Stimulated activated effector memory CD8-positive, alpha-beta T cell treated with anti-CD3 and anti-CD28 coated beads, Interleukin-12 subunit alpha, Interleukin-12 subunit beta, amount 100 ng/mL, for 72 hours (primary cell): ENCODE data around the gene CEP152.

Experiments
- ATAC-seq: fragments of 150-1000 bp; cut with Tn5 transposase; 2 replicates; pipeline ENCODE4 v1.10.0; 2021
- DNase-seq, 2 donors: peaks; one replicate each; pipeline ENCODE4 v3.0.0; 2021 to 2022; ENCODE audit warnings: low spot score in 2 of 2
- H3K27ac Mint-ChIP-seq: one replicate; pipeline ENCODE4 v1.8.0; 2022; ENCODE audit warnings: mild to moderate bottlenecking, mixed read lengths
- H3K36me3 Mint-ChIP-seq: one replicate; pipeline ENCODE4 v1.8.0; 2022; ENCODE audit warnings: mild to moderate bottlenecking, mixed read lengths
- H3K4me1 Mint-ChIP-seq: one replicate; pipeline ENCODE4 v1.8.0; 2022; ENCODE audit warnings: mixed read lengths
- H3K4me3 Mint-ChIP-seq: one replicate; pipeline ENCODE4 v1.8.0; 2022; ENCODE audit warnings: mild to moderate bottlenecking, mixed read lengths
- H3K9me3 Mint-ChIP-seq: one replicate; pipeline ENCODE4 v1.8.0; 2022; ENCODE audit warnings: mixed read lengths

CEP152 gene

DNA sequence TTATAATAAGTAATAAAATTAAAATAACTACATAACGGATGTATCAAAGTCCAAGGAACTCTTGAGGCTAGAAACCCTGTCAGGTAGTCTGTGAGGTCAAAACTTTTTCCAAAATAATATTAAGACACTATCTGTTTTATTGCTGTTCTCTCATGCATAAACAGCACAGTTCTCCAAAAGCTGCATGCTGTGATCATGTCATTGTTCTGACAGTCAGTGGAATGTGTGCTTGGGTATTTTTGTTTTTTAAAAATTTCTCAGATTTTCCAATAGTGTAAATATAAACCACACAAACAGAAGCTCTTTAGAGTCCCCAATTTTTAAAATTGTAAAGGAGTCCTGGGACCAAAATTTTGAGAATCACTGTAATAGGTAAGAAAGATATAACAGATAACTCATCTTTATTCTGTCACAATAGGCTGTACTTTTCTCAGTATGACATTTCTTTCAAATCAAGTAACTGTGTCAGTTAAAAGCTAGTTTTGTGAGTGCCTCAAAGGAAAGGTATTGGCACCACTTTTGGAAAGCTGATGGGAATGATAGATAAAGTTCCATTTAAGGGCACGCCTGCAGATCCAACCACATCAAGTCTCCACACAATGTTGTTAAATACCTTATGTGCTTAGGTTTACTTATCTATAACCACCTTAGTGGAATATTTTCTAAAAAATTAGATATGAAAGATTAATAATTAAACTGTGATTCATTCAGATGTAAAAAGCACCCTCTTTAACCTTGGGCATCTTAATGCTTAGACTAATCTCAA lies 49.3 kb downstream of the CEP152 start:
- Mint-ChIP-seq H3K27ac (no peak overlapping the region), H3K9me3 (no peaks in the 10 kb centered on the region), H3K4me3 (no peak overlapping the region), H3K36me3 (peaks cover 66% of the 10 kb centered on the region), H3K4me1 (no peaks in the 10 kb centered on the region)
- DNase-seq: no peak
- ATAC-seq: no peak

GRCh38 chr15:48759921-48760320 lies 50.9 kb downstream of the CEP152 start:
- Mint-ChIP-seq H3K27ac (no peak overlapping the region), H3K36me3 (peaks cover 67% of the 10 kb centered on the region), H3K9me3 (no peaks in the 10 kb centered on the region), H3K4me3 (no peak overlapping the region), H3K4me1 (no peaks in the 10 kb centered on the region)
- no peak for DNase-seq
- ATAC-seq: no peak

DNA sequence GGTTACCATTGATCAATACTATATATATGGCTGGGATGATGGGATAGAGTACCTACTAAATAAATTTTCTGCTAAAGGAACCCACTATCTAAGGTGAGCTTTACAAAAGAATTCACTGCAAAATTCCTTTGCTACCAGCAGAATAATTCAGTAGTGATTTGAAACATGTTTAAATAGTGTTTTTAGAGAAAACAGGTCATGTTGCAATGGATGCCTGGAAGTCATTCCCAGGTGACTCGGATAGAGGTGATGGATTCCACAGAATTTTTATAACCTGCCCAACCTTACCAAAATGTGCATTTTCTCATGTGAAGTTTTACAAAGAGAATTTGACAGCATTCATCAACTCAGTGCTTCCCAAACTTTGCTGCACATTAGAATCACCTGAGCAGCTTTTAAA lies 53.2 kb downstream of the CEP152 start:
- Mint-ChIP-seq H3K4me3 (no peak overlapping the region), H3K27ac (no peak overlapping the region), H3K9me3 (no peaks in the 10 kb centered on the region), H3K4me1 (no peaks in the 10 kb centered on the region), H3K36me3 (peaks cover 55% of the 10 kb centered on the region)
- ATAC-seq (no peak), DNase-seq (no peak)

GRCh38 chr15:48754011-48754410 lies 56.9 kb downstream of the CEP152 start:
- ATAC-seq (no peak), DNase-seq (no peak)
- Mint-ChIP-seq H3K27ac (no peak overlapping the region), H3K4me1 (no peaks in the 10 kb centered on the region), H3K36me3 (peaks cover 54% of the 10 kb centered on the region), H3K9me3 (no peaks in the 10 kb centered on the region), H3K4me3 (no peak overlapping the region)

DNA sequence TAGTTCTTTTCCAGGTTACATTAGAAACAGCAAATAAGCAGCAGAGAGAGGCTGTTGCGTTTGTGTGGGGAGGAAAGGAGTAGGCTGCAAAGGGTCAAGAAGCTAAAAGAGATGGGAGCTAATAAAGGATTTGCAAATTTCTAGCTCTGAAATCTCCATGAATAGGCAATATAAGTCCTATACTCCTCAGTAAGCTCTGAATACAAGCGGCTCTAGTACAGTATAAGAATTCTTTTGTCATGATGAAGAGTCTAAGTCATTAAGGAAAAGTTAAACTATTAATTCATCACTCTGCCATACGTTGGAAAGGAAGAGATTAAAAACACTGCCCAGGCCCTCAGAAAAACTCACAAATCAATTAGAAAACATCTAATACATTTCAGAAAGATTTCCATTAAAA lies 59.3 kb downstream of the CEP152 start:
- no peaks in the 10 kb centered on the region for H3K4me1 Mint-ChIP-seq
- DNase-seq: no peak
- peaks cover 64% of the 10 kb centered on the region for H3K36me3 Mint-ChIP-seq
- H3K4me3 Mint-ChIP-seq: no peak overlapping the region
- no peaks in the 10 kb centered on the region for H3K9me3 Mint-ChIP-seq
- ATAC-seq: no peak
- H3K27ac Mint-ChIP-seq: no peak overlapping the region

GRCh38 chr15:48748535-48748934 lies 62.3 kb downstream of the CEP152 start:
- H3K4me3 Mint-ChIP-seq: no peak overlapping the region
- no peak overlapping the region for H3K27ac Mint-ChIP-seq
- ATAC-seq (no peak), DNase-seq (no peak)
- peaks cover 70% of the 10 kb centered on the region for H3K36me3 Mint-ChIP-seq
- H3K4me1 Mint-ChIP-seq: no peaks in the 10 kb centered on the region
- H3K9me3 Mint-ChIP-seq: no peaks in the 10 kb centered on the region

GRCh38 chr15:48733615-48734014 lies 77.3 kb downstream of the CEP152 start:
- no peak for ATAC-seq
- Mint-ChIP-seq H3K36me3 (peaks cover 45% of the 10 kb centered on the region), H3K9me3 (peaks cover 7% of the 10 kb centered on the region), H3K27ac (no peak overlapping the region), H3K4me3 (no peak overlapping the region), H3K4me1 (no peaks in the 10 kb centered on the region)
- DNase-seq: no peak

GRCh38 chr15:48730506-48730905 lies 80.4 kb downstream of the CEP152 start:
- Mint-ChIP-seq H3K36me3 (peaks cover 34% of the 10 kb centered on the region), H3K4me1 (no peaks in the 10 kb centered on the region), H3K9me3 (peaks cover 7% of the 10 kb centered on the region), H3K4me3 (no peak overlapping the region), H3K27ac (no peak overlapping the region)
- no peak for ATAC-seq
- no peak for DNase-seq

GRCh38 chr15:48723969-48724368 lies 86.9 kb downstream of the CEP152 start:
- ATAC-seq: no peak
- H3K4me1 Mint-ChIP-seq: peaks cover 7% of the 10 kb centered on the region
- no peak overlapping the region for H3K4me3 Mint-ChIP-seq
- no peaks in the 10 kb centered on the region for H3K9me3 Mint-ChIP-seq
- DNase-seq: no peak
- H3K27ac Mint-ChIP-seq: no peak overlapping the region
- peaks cover 2% of the 10 kb centered on the region for H3K36me3 Mint-ChIP-seq

- H3K4me3 Mint-ChIP-seq: no peak overlapping the region
- H3K9me3 Mint-ChIP-seq: no peaks in the 10 kb centered on the region
- H3K4me1 Mint-ChIP-seq: peaks cover 7% of the 10 kb centered on the region
- ATAC-seq: no peak
- DNase-seq: no peak
- H3K36me3 Mint-ChIP-seq: no peaks in the 10 kb centered on the region
- H3K27ac Mint-ChIP-seq: no peak overlapping the region
Measured at GRCh38 chr15:48722764-48723661, 87.9 kb downstream of the CEP152 start.

DNA sequence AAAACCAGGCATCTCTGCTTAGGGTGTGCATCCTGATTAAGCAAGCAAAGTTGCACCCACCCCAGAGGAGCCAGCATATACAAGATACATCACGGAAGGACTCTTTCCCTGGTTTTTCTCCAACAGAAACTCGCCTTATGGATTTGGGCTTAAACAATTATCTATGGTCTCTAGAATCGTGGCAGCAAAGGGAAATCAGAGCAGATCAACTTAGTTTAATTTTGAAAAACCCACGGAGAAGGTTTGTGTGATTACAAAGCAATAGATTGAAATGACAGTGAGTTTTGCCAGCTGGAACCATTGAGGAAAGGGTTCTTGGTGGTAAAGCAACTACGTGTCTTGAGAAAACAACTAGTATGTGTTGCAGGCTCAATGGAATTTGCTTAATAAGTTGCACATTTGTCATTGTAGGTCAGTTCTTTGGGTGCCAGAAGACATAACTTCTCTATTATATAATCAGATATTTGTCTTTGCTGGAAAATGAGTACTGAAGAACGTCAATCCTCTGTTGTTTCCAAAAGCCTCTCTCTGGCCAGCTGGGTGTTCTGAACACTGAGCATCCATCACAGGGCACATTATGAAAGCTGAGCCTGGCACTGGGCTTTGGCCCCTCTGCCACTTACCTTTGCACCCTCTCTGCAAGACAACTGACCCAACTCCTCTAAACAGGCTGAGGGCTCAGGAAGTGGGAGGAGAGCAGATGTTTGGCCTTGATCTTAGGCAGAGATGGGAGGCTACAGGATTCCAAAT lies 89.6 kb downstream of the CEP152 start:
- Mint-ChIP-seq H3K9me3 (no peaks in the 10 kb centered on the region), H3K4me3 (no peak overlapping the region), H3K27ac (no peak overlapping the region), H3K4me1 (peaks cover 7% of the 10 kb centered on the region), H3K36me3 (no peaks in the 10 kb centered on the region)
- ATAC-seq (no peak), DNase-seq (no peak)

- no peaks in the 10 kb centered on the region for H3K36me3 Mint-ChIP-seq
- DNase-seq: no peak
- peaks cover 7% of the 10 kb centered on the region for H3K4me1 Mint-ChIP-seq
- H3K9me3 Mint-ChIP-seq: peaks cover 2% of the 10 kb centered on the region
- no peak overlapping the region for H3K27ac Mint-ChIP-seq
- H3K4me3 Mint-ChIP-seq: no peak overlapping the region
- no peak for ATAC-seq
Measured at GRCh38 chr15:48720646-48721045, 90.2 kb downstream of the CEP152 start.

- H3K4me1 Mint-ChIP-seq: peaks cover 7% of the 10 kb centered on the region
- ATAC-seq: peak; percentile 76
- peaks cover 5% of the 10 kb centered on the region for H3K9me3 Mint-ChIP-seq
- H3K27ac Mint-ChIP-seq: no peak overlapping the region
- no peaks in the 10 kb centered on the region for H3K36me3 Mint-ChIP-seq
- no peak overlapping the region for H3K4me3 Mint-ChIP-seq
- no peak for DNase-seq
Measured at GRCh38 chr15:48719668-48720067, 91.2 kb downstream of the CEP152 start.

DNA sequence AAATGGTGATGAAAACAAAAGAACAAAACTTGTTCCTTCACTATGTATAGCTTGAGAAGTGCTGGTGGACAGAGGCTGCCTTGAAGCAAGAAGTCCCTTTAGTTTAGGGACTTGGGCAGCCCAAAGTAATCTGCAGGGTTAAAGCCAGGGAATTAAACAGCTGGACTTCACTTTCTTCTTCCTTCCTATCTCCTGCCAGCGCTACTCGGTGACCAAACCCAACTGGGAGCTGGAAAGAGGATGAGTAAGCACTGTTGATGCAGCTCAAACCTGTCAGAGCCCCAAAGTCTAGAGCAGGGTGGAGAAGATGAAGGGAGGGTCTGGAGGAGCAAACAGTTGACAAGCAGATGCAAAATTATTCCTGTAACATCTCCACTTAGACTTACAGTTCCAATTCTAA lies 92.2 kb downstream of the CEP152 start:
- Mint-ChIP-seq H3K4me1 (peaks cover 7% of the 10 kb centered on the region), H3K4me3 (no peak overlapping the region), H3K9me3 (peaks cover 5% of the 10 kb centered on the region), H3K27ac (no peak overlapping the region), H3K36me3 (no peaks in the 10 kb centered on the region)
- DNase-seq (no peak), ATAC-seq (no peak)

GRCh38 chr15:48717458-48717857 lies 93.4 kb downstream of the CEP152 start:
- ATAC-seq: no peak
- H3K4me3 Mint-ChIP-seq: no peak overlapping the region

More at GRCh38 chr15:48717458-48717857, 93.4 kb downstream of the CEP152 start:
- Mint-ChIP-seq H3K36me3 (no peaks in the 10 kb centered on the region), H3K4me1 (peaks cover 7% of the 10 kb centered on the region), H3K27ac (no peak overlapping the region), H3K9me3 (peaks cover 5% of the 10 kb centered on the region)
- DNase-seq: no peak
